ENCODE data around the gene BMS1.
"Not testable (repeated sequence)": the region's sequence is repeated elsewhere in the genome, so short reads cannot be mapped to it uniquely, and the experiment has no call there.

BMS1 gene

DNA sequence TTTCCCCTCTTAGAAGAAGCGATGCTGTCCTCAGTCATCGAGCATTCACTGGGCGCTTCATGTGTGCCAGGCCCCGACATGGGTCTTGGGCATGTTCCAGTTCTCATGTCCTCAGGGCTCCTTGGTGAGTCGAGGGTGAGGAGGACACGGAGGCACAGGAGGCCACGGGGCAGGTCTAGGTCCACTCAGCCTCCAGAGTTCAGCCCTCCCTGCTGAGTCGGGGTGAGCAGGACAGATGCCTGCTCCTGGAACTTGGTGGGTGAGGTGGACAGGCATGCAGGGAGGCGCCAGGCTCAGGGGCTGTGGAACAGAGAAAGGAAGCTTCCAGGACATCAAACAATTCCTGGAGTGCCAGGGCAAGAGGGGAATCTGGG lies 87.4 kb downstream of the BMS1 start:
- no peak overlapping the region for H3K4me3 ChIP-seq (ENCODE audit: low read depth, low read length)
- no peak for DNase-seq (ENCODE audit: low read depth)
- no peak for TF ChIP-seq MYC (IDR thresholded peaks at IDR 0.05; ENCODE audit: low read depth, low read length)
- TF ChIP-seq, protein P1, sequence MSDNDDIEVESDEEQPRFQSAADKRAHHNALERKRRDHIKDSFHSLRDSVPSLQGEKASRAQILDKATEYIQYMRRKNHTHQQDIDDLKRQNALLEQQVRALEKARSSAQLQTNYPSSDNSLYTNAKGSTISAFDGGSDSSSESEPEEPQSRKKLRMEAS (IDR thresholded peaks at IDR 0.05; ENCODE audit: low read depth, low read length), result no peak
- no peak for TF ChIP-seq POLR2A (IDR thresholded peaks at IDR 0.05; ENCODE audit: extremely low read depth, insufficient read length)
- TF ChIP-seq CTCF (IDR thresholded peaks at IDR 0.05; ENCODE audit: low read depth, low read length), result no peak

DNA sequence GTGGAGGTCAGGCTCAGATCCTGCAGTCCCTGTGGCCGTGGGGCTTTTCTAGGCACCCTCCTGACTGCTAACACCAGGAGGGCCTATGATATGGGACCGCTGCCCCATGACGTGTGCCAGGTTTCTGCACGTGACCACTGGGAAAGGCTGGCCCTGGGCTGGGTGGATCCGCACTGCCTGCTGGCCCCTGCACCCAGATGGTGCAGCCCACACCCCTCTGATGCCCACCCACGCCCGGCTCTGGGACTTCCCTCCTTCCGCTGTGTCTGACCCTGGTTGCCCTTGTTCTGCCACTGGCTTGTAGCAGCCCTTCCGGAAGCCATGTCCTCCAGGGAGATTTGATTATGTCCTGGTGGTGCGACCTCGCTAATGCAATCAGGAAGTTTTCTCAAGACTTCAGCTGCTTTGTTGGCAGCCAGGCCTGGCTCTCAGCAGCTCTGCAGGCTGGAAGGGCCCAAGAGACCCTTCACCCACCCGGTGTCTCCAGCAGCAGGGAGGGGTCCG lies 88.6 kb downstream of the BMS1 start:
- TF ChIP-seq, protein P1 (IDR thresholded peaks at IDR 0.05; ENCODE audit: low read depth, low read length), result peak; percentile 80
- H3K4me3 ChIP-seq (ENCODE audit: low read depth, low read length), result not testable (repeated sequence)
- DNase-seq (ENCODE audit: low read depth), result peak; percentile 95

- H3K4me3 ChIP-seq (ENCODE audit: low read depth, low read length), result no peak overlapping the region
- TF ChIP-seq POLR2A (IDR thresholded peaks at IDR 0.05; ENCODE audit: extremely low read depth, insufficient read length) (no peak), CTCF (IDR thresholded peaks at IDR 0.05; ENCODE audit: low read depth, low read length) (no peak), MYC (IDR thresholded peaks at IDR 0.05; ENCODE audit: low read depth, low read length) (no peak)
- TF ChIP-seq, protein P1 (IDR thresholded peaks at IDR 0.05; ENCODE audit: low read depth, low read length), result no peak
- no peak for DNase-seq (ENCODE audit: low read depth)
Measured at GRCh38 chr10:42871823-42872222, 89.2 kb downstream of the BMS1 start.

DNA sequence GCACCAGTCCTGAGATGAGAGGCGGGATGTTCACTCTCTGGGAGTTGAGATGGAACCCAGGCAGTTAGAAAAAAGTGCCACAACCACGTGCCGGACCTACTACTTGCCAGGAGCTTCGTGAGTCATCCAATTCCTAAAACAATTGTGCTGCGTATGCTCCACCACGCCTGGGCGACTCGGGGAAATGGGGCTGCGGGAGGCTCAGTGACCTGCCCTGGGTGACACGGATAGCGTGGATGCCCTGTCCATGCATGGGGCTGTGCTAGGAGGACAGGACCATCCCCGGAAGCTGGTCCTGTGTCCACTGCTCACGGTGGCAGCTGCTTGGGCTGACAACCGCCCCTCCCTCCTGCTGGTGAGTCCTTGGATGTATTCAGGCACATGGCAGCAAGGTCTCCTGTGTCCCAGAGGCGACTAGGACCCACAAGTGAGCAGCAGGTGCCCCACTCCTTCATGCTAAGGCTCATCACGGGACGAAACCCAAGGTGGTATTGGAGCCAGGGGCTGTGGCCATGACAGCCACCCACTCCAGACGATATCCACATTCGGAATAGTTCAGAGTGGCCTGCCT lies 90.4 kb downstream of the BMS1 start:
- DNase-seq (ENCODE audit: low read depth), result no peak
- no peak overlapping the region for H3K4me3 ChIP-seq (ENCODE audit: low read depth, low read length)
- TF ChIP-seq, protein P1 (IDR thresholded peaks at IDR 0.05; ENCODE audit: low read depth, low read length), result no peak
- TF ChIP-seq MYC (IDR thresholded peaks at IDR 0.05; ENCODE audit: low read depth, low read length), result no peak
- TF ChIP-seq POLR2A (IDR thresholded peaks at IDR 0.05; ENCODE audit: extremely low read depth, insufficient read length), result no peak
- no peak for TF ChIP-seq CTCF (IDR thresholded peaks at IDR 0.05; ENCODE audit: low read depth, low read length)

DNA sequence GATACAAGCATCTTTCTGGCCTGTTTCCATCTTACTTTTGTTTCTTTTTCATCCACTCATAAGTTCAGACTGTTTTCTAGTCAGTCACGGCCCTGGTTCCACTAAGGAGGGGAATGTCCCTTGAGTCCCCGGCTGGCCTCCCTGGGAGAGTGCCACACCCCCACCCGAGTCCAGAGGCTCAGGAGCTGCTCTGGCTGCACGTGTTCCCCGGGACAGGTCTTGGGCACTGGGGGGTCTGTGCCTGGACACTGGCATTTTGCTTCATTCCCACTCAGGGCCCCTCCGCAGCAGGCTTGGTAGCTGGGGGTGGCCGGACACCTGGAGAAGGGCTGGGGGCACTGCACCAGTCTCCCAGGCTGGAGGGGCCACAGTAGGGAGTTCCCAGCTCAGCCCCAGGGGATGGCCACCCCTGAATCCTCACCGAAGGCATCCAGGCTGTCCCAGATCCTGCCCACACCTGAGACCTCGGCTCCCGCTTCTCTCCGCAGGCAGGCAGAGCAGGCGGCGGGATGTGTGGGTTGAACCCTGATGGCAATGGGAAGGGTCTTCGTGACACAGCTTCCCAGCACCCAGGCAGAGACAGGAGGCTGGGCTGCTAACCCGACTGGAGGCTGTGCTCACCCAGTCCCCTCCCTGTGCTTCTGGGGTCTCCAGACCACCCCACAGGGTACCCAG lies 92.3 kb downstream of the BMS1 start:
- H3K4me3 ChIP-seq (ENCODE audit: low read depth, low read length), result no peak overlapping the region
- TF ChIP-seq POLR2A (IDR thresholded peaks at IDR 0.05; ENCODE audit: extremely low read depth, insufficient read length), result no peak
- TF ChIP-seq, protein P1 (IDR thresholded peaks at IDR 0.05; ENCODE audit: low read depth, low read length), result no peak
- no peak for TF ChIP-seq MYC (IDR thresholded peaks at IDR 0.05; ENCODE audit: low read depth, low read length)
- TF ChIP-seq CTCF (IDR thresholded peaks at IDR 0.05; ENCODE audit: low read depth, low read length), result no peak
- DNase-seq (ENCODE audit: low read depth), result no peak

GRCh38 chr10:42875388-42875755 lies 92.8 kb downstream of the BMS1 start:
- H3K4me3 ChIP-seq (ENCODE audit: low read depth, low read length), result no peak overlapping the region
- TF ChIP-seq CTCF (IDR thresholded peaks at IDR 0.05; ENCODE audit: low read depth, low read length), result no peak
- no peak for TF ChIP-seq MYC (IDR thresholded peaks at IDR 0.05; ENCODE audit: low read depth, low read length)
- TF ChIP-seq, protein P1 (IDR thresholded peaks at IDR 0.05; ENCODE audit: low read depth, low read length), result no peak
- no peak for TF ChIP-seq POLR2A (IDR thresholded peaks at IDR 0.05; ENCODE audit: extremely low read depth, insufficient read length)
- no peak for DNase-seq (ENCODE audit: low read depth)
